Esophagus squamous epithelium (tissue), 5 donors: ENCODE data around the gene SMAD1. TPM values are rescaled to one million over a fixed set of nuclear protein-coding genes. Genes with fewer than 3 reads are reported as not detected.

Experiments
- DNase-seq: peaks from one replicate; lab custom pipeline; 2025; lab: John Stamatoyannopoulos, UW
- H3K27ac ChIP-seq, 4 donors: fragments of 200-600 bp; sonication (generic); one replicate each; pipeline ENCODE4 v1.5.1; 2016 to 2019; ENCODE audit warnings: mild to moderate bottlenecking in 1 of 4
- H3K27me3 ChIP-seq, 4 donors: fragments of 200-600 bp; sonication (generic); 1 replicate in 3 of 4; 2 replicates in 1 of 4; pipeline versions ENCODE4 v1.5.1 to v1.6.0; 2017 to 2021; ENCODE audit warnings: antibody characterized with exemption in 1 of 4
- H3K36me3 ChIP-seq, 3 donors: fragments of 200-600 bp; sonication (generic); one replicate each; pipeline ENCODE4 v1.5.1; 2016 to 2019
- H3K4me1 ChIP-seq, 3 donors: fragments of 200-600 bp; sonication (generic); one replicate each; pipeline ENCODE4 v1.5.1; 2017 to 2019
- H3K4me3 ChIP-seq, 4 donors: fragments of 200-600 bp; sonication (generic); 1 replicate in 3 of 4; 2 replicates in 1 of 4; pipeline ENCODE4 v1.5.1; 2016 to 2019; ENCODE audit warnings: mild to moderate bottlenecking in 2 of 4, moderate library complexity in 1 of 4
- H3K9me3 ChIP-seq, 3 donors: fragments of 200-600 bp; sonication (generic); one replicate each; pipeline ENCODE4 v1.5.1; 2016 to 2019
- POLR2A ChIP-seq, 4 donors: fragments of 450-650 bp; IDR thresholded peaks; one replicate each; pipeline ENCODE4 v1.6.1; 2017; ENCODE audit warnings: antibody characterized with exemption in 4 of 4, mild to moderate bottlenecking in 4 of 4, moderate library complexity in 3 of 4
- WGBS, 2 donors: methylation state at CpG; one replicate each; pipeline ENCODE4 v1.1.5; 2018; 5-methylcytosine and 5-hydroxymethylcytosine counted together
- intact Hi-C: fragments of 100-400 bp; cut with DNase I; formaldehyde crosslinking; loops from one replicate; pipeline ENCODE4 v1.15.0; 2022
- total RNA-seq, 4 donors: library from RNA; depleted of rRNA; stranded (reverse); fragments of >200 nt; gene quantifications; one replicate each; pipeline ENCODE4 v1.1.0, GENCODE V29; 2016
- TF ChIP-seq, protein P1 (sequence below), 6 experiments: fragments of 450-650 bp in 4 of 6; fragments of 200-600 bp in 2 of 6; sonication (generic) in 2 of 6; IDR thresholded peaks; one replicate each; pipeline ENCODE4 v1.5.1; 2016 to 2019; ENCODE audit warnings: antibody characterized with exemption in 6 of 6, mild to moderate bottlenecking in 4 of 6, moderate library complexity in 4 of 6
- donor health status: DM: yes; HTN: yes; CAD: no.

Gene SMAD1
- total RNA-seq, 4 donors from 2014 or later = 17.2 to 38.1 (median 26.8) TPM

DNA sequence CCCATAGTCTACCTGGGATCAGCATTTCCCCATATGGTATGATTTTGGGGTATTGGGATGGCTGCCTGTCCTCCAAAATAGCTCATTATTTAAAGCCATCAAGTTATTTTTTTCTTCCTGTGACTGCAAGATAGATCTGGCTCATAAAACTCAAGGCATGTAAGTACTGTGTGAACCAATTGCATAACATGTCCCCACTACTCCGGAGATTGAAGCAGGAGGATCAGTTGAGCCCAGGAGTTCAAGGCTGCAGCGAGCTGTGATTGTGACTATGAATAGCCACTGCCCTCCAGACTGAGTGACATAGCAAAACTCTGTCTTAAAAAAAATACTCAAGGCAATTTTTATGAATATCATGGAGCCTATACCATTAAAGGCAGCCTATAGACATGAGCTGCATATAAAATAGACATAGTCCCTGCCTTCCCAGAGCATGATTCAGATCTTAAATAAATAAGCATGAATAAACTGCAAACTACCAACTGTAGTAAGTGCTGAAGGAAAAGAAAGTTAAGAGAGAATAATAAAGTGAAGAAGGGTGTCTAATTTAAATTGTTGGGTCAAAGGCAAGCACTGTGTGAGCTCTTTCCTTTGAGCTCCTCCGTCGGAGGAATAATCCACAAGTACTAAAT lies 120.6 kb downstream of the SMAD1 start:
- Histone ChIP-seq H3K4me3 (no peak overlapping the region), H3K27me3 (no peaks in the 10 kb centered on the region), H3K4me1 (no peaks in the 10 kb centered on the region), H3K9me3 (peaks cover 0 to 6% (median 0%) of the 10 kb centered on the region in 3 donors), H3K36me3 (no peaks in the 10 kb centered on the region), H3K27ac (no peak overlapping the region)
- intact Hi-C loops = no loop called here
- DNase-seq = no peak
- 81 to 89% methylated on average over 4 of the region's 4 CpGs for WGBS, 2 donors
- TF ChIP-seq POLR2A (IDR thresholded peaks at IDR 0.05) = no peak
- TF ChIP-seq, protein P1, sequence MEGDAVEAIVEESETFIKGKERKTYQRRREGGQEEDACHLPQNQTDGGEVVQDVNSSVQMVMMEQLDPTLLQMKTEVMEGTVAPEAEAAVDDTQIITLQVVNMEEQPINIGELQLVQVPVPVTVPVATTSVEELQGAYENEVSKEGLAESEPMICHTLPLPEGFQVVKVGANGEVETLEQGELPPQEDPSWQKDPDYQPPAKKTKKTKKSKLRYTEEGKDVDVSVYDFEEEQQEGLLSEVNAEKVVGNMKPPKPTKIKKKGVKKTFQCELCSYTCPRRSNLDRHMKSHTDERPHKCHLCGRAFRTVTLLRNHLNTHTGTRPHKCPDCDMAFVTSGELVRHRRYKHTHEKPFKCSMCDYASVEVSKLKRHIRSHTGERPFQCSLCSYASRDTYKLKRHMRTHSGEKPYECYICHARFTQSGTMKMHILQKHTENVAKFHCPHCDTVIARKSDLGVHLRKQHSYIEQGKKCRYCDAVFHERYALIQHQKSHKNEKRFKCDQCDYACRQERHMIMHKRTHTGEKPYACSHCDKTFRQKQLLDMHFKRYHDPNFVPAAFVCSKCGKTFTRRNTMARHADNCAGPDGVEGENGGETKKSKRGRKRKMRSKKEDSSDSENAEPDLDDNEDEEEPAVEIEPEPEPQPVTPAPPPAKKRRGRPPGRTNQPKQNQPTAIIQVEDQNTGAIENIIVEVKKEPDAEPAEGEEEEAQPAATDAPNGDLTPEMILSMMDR (IDR thresholded peaks at IDR 0.05) = no peak

GRCh38 chr4:145605941-145606340 lies 124.3 kb downstream of the SMAD1 start:
- TF ChIP-seq, protein P1 (IDR thresholded peaks at IDR 0.05) = no peak
- no peak for TF ChIP-seq POLR2A (IDR thresholded peaks at IDR 0.05)
- intact Hi-C loops = loop anchor here (5.0 kb wide), 1 partner anchor 374 kb away; no protein-coding TSS in a partner anchor
- no peak for DNase-seq
- no peak overlapping the region for H3K27ac ChIP-seq
- no peaks in the 10 kb centered on the region for H3K36me3 ChIP-seq
- H3K4me3 ChIP-seq = no peak overlapping the region
- H3K9me3 ChIP-seq = peaks cover 0 to 6% (median 0%) of the 10 kb centered on the region in 3 donors
- no peaks in the 10 kb centered on the region for H3K27me3 ChIP-seq
- H3K4me1 ChIP-seq = no peaks in the 10 kb centered on the region

Other genes starting within 250 kb of the SMAD1 start
- 1 to 10 TPM; 2.2 to 7.9 (median 6.2) TPM for gene MMAA, start 137.5 kb downstream of the SMAD1 start, total RNA-seq
- not detected for gene C4orf51, start 198.3 kb downstream of the SMAD1 start, total RNA-seq